DMS114 treated with DMSO at 0.1 percent for 48 hours (cell line): Measurements from ENCODE around the gene CASP10.
"Not testable (repeated sequence)": the region's sequence is repeated elsewhere in the genome, so short reads cannot be mapped to it uniquely, and the experiment has no call there.

Experiments
- DNase-seq: peaks from one replicate; lab custom pipeline; 2025; ENCODE audit not compliant: unreplicated experiment; lab: John Stamatoyannopoulos, UW

Gene CASP10, protein sequence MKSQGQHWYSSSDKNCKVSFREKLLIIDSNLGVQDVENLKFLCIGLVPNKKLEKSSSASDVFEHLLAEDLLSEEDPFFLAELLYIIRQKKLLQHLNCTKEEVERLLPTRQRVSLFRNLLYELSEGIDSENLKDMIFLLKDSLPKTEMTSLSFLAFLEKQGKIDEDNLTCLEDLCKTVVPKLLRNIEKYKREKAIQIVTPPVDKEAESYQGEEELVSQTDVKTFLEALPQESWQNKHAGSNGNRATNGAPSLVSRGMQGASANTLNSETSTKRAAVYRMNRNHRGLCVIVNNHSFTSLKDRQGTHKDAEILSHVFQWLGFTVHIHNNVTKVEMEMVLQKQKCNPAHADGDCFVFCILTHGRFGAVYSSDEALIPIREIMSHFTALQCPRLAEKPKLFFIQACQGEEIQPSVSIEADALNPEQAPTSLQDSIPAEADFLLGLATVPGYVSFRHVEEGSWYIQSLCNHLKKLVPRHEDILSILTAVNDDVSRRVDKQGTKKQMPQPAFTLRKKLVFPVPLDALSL

DNA sequence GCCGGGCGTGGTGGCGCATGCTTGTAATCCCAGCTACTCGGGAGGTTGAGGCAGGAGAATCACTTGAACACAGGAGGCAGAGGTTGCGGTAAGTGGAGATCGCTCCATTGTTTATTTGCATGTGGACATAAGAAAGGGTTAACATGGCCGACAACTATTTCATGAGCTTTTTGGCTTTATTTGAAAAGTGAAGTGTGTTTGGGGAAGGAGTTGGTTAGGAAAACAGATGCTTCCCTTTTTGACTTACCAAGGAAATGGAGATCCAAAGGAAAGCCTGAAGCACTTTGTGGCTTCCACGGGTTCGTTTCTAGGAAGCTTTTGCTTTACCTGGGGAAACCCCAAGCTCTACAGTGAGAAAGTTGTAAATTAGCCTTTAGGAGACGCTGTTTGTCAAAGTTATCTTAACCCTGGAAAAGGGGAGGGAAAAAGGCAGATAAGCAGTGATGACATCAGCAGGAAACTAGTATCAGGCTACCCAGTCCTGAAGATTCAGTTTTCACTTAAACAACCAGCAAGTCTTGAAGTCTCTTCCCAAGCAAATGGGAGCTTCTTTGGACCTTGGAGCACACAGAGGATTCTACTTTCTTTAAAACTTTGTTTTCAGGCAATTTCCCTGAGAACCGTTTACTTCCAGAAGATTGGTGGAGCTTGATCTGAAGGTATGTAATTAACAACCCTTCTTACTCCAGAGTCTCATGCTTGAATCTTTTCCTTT, at the start of gene CASP10:
Gene CASP10 (plus strand): TSS at position 492 of the 715 bp plus-strand sequence. CDS start 2,637 bp downstream, outside the sequence.
- DNase-seq, result no peak

DNA sequence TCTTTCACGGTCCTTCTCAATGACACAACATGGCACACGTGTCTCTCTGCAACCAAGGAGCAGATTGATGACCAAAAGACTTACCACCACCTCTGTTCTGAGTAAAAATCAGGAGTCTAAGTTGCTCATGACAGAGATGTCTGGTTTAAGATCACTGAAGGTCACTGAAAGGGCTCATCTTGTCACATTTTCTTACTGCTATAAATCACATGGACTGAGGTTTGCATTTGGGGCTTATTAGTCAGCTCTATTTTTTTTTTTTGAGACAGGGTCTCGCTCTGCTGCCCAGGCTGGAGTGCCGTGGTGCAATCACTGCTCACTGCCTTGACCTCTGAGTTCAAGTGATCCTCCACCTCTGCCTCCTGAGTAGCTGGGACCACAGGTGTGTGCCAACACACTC, 47.6 kb upstream of the CASP10 start:
- DNase-seq, result no peak

DNA sequence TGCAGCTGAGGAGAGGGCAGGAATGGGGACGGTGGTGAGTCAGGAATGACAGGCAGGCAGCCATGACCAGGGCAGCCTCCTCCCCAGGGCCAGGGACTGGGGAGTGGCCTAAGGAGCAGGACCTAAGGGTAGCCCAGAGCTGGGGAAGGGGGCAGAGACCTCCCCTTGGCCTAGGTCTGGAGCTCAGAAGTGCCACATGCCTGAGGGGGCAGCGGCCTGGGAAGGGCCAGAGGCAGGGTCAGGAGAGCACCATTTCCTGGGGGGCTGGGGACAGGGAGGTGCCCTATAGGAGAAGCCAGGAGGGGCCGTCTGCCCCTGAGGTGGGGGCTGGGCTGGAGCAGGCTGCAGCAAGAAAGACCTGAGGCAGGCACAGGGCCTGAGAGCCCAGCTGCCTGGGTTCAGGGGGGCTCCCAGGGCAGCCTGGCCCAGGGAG, 46.0 kb upstream of the CASP10 start:
- no peak for DNase-seq

DNA sequence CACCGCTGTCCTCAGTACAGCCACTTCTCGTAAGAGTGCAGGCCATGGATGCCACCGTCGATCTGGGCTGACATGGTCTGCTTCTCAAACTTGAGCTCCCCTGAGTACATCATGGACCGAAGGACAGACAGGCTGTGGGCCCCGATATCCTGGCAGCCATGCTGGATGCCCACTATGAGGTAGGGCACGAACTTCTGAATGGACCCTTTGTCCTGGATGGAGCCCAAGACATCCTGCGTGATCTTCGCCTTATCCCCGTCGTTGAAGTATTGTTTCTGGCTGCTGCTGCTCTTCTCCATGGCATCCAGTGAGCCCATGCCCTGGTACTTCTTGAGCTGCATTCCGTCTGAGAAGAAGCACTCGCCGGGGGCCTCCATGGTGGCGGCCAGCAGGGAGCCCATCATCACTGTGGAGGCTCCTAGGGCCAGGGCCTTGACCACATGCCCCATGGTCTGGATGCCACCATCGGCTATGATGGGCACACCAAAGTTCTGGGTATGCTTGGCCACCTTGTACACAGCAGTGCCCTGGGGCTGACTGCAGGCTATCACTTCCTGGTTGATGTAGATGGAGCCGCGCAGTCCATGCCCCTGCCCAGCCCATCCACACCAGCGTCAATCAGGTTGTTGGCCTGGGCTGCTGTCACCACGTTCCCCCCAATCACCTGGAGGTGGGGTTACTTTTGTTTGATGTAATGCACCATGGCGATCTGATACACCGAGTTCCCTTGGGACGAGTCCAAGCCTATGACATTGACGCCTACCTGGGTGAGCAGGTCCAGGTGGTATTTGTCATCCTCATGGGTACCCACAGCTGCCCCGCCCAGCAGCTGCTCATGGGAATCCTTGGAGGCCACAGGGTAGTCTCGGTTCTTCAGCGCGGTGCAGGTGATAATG, 45.2 kb upstream of the CASP10 start:
- DNase-seq, result no peak

DNA sequence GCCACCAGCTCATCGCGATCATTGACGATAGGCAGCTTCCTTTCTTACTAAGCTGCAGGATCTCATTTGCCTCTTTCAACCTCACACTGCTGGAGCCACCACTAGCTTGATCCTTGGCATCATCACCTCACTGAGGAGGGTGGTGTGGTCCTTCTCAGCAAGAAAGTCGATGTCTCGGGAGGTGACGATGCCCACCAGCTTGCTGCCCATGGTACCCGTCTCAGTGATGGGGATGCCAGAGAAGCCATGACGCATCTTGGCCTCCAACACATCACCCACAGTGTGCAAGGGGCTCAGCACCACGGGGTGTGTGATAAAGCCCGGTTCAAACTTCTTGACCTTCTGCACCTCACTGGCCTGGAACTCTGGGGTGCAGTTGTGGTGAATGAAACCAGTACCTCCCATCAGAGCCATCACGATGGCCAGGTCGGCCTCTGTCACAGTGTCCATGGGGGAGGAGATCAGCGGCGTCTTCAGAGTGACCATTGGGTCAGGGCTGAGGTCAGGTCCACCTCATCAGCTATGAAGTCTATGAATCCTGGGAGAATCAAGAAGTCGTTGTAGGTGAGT, 44.5 kb upstream of the CASP10 start:
- DNase-seq, result no peak

DNA sequence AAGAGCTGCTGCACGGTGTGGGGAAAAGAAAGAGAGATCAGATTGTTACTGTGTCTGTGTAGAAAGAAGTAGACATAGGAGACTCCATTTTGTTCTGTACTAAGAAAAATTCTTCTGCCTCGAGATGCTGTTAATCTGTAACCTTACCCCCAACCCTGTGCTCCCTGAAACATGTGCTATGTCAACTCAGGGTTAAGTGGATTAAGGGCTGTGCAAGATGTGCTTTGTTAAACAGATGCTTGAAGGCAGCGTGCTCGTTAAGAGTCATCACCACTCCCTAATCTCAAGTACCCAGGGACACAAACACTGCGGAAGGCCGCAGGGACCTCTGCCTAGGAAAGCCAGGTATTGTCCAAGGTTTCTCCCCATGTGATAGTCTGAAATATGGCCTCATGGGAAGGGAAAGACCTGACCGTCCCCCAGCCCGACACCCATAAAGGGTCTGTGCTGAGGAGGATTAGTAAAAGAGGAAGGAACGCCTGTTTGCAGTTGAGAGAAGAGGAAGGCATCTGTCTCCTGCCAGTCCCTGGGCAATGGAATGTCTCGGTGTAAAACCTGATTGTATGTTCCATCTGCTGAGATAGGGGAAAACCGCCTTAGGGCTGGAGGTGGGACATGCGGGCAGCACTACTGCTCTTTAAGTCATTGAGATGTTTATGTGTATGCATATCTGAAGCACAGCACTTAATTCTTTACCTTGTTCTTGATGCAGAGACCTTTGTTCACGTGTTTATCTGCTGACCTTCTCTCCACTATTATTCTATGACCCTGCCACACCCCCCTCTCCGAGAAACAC, 43.8 kb upstream of the CASP10 start:
- not testable (repeated sequence) for DNase-seq

DNA sequence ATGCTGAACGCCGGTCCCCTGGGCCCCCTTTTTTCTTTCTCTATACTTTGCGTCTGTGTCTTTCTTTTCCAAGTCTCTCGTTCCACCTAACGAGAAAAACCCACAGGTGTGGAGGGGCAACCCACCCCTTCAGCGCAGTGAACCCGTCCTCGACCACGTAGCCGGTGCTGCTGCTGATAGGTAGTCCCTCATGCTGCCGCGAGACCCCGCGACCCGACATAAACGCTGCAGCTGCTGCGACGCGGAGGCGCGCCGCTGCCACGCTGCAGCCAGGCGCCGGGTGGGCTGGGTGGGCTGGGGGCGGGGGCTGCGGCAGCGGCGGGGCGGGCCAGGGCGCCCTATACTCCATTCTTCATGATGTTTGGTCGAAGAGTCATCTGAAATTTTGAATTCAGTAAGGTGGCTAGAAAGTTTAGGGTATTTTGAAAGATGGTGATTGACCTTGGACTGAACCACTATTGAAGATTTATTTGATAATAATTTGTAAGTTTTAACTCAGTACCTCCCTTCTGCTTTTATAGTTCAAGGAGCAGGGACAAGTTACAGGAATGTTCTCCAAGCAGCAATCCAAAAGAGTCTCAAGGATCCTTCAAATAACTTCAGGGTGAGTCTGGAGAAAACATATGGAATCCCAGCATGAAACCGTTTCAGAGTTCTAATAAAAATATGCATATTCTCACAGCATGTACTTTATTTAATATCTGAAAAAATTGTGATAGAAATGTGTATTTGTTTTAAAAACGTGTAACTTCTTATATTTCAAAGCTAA, 42.9 kb upstream of the CASP10 start:
- no peak for DNase-seq

DNA sequence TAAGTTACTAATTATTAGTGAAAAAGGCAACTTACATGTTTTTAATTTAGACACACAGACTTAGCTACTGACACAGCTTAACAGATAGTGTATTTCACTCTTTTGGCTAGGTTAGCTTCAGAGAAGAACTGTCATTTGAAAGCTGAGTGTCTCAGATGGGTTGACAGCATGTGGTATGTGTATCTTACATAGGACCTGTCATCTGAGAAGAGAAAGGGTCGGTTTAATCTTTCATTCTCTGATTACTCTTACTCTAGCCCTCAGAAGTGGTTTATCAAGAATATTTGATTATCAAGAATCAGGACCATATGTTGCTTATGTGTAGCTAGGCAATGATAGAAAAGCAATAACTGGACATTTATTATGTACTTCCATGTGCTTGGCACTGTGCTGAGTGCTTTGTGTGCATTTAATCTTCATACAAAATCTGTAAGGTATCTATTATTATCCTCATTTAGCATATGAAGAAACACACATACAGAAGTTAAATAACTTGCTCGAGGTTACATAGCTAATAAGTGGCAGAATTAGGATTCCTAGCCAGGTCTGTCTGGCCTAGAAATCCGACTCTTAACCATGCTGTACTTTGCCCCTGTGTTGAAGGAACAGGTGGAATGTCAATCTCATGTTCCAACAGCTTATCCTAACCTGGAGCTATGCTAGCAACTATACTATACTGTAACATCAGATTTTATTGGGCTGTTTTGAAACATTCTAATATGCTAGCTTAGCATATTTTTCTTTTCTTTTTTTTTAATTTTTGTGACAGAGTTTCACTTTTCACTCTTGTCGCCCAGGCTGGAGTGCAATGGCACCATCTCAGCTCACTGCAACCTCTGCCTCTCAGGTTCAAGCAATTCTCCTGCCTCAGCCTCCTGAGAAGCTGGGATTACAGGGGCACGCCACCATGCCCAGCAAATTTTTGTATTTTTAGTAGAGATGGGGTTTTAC, 38.6 kb upstream of the CASP10 start:
- no peak for DNase-seq

DNA sequence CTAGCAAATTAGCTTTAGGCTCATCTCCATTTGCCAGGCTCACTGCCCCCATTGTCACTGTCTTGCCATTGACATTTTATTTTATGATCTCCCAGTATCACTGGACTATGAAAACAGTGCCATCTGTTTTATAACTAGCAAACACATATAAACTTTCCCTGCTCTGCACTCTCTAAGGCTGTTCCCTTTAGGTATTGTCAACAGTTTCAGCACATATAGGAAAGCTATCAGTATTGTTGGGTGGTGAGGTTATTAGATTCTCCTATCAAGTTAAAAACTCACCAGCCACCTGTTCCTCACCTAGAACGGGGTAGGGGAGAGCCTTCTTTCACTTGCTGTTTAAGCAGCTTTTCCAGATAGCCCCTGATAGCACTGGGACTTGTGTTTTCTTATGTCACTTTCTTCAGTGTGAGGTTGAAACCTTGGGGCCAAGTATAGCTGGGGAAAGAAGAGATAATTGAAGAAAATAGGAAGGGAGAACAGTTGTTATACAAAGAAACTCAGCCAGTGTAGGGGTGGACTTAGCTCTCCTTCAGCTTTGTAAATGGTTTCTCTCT, 34.4 kb upstream of the CASP10 start:
- DNase-seq, result no peak

DNA sequence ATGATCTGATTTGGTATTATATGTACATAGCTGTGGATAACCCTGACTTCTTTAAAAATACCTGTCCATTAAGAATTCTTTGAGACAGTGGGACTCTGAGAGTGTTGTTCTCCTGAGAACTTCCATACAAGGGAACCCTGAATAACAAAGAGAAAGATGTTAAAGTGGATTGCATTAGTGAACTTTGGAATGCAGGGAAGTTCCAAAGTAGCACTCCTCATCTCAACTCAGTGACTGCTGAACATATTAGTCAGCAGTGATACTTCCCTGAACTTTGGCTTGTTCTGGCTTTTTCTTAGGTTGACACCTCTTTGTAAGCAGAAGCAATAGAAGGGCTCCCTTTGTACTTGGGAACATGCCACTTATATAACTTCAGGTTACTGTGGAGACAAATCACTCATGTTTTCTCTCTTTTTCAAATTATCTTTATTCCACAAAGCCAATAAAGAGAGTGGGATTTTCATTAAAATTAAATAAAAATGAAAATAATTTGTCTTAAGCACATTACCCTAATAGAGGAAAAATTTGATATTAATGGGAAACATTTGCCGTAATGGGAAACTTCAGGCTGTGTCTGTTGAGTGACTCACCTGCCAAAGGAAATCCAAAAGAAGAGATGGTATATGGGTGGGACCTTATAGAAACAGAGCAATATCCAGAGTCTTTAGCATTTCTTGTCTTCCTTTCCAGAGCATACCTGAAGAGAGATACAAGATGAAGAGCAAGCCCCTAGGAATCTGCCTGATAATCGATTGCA, 33.7 kb upstream of the CASP10 start:
- DNase-seq, result no peak

DNA sequence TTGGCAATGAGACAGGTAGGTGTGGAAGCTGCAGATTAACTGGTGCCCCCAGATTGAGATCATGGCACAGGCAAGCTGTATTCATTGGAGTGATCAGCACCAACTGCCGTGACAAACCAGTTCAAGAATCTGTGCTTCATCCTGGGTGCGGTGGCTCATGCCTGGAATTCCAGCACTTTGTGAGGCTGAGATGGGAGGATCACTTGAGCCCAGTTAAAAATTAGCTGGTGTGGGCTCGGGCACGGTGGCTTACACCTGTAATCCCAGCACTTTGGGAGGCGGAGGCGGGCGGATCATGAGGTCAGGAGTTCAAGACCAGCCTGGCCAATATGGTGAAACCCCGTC, 33.1 kb upstream of the CASP10 start:
- not testable (repeated sequence) for DNase-seq

DNA sequence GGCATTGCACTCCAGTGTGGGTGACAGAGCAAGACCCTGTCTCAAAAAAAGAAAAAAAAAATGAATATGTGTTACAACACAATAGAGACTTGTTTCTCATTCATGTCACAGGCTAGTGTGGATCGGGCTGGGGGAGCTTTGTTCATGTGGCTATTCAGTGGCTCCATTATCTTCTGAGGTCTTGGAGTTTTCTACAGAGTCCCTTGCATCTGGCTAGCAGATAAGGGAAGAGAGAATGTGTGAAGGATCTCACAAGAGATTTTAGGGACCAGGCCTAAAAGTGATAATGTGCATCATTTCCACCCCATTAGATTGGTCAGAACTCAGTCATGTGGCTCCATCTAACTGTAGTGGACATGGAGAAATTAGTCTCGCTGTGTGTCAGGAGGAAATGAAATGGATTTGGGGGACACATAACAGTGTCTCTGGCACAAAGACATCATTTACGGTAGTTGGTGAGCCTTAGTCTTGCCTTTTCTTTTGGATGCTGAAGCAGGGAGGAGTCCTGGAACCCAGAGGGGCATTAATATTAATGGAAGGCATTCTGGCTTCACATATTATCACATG, 32.4 kb upstream of the CASP10 start:
- no peak for DNase-seq

DNA sequence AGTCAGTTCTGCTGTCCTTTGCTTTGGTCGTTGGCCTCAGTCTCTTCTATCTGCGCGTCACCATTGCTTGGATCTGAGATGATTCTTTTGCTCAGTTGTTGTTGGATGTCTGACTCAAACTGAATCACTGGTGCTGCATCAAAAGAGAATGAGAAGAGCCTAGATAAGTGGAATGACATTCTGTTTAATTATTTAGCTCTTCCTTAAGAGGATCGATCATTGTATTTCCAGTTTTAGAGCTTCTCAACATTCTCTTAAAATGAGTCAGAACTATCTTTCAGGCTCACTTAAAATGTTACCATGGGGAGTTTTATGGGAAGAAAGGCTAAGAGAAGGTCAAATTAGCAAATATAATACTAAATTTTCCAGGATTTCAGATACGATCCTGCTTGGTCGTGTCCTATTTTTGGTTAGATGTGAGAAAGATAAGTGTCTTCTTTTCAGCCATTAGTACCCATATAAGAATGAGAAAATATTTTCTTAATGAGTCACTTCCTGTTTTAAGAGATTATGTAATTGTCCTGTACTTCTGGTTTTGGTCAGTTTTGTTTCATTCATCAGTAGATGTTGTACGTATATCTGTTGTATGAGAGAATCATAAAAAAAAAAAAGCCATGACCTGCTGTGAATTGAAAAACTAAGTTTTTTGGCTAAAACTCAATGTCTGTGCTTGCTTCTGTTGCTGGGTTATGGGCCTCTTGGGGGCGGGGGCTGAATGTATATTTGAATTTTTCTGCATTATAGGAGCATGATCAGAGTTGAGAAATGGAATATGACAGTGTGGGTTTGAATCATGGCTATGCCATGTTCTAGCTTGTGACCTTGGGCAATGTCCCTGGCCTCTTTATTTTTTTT, 31.6 kb upstream of the CASP10 start:
- DNase-seq, result no peak

DNA sequence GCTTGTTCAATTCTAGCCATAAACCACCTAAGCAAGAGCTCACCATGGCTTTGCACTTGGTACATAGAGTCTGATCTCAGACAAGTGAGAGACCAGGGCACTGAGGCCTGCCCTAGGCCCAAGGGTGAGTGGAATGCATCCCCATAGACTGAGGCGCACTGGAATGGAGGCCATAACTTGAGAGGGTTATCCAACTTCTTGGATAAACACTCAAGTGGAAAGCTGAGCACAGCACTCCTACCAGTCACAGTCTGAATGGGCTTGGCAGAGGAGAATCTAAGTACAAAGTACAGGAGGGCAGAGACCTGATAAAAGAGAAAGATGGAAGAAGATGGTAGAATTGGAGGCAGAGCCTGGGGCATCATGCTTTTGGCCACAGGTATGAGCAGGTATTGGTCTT, 30.4 kb upstream of the CASP10 start:
- no peak for DNase-seq

DNA sequence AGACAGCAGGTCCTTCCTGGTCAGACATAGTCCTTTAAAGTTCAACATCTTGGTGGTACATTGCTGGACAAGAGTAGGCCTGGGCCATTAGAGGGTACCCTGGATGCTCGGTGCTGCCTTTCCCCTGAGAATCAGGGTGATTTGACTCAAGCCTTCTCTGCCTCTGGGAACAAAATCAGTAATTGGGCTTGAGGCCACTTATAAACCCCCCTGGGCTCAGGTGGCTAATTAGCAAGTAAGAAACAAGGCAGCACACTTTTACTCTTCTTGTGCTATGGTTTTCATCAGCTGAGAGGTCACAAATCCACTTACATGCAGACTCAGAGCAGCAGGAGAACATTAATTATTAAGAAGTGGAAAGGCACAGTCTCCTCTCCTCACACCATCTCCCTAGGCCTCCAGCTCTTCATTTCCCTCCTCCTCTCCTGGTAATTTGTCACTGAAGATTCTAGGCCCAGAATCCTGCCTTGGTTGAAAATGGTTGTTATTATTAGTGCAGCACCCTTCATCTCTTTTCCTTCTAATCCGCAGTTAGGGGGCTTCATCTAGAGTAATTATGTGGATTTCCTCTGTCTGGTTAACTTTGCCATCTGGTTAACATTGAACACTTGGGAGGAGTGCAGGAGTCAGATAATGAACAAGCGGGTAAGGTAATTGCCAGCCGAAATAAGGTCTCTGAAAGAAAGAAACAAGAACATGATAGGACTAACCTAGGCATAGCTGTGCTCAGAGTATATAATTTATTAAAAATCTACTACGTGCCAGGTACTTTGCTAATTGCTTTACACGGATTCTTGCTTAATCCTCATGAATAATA, 29.7 kb upstream of the CASP10 start:
- DNase-seq, result no peak
